ENCODE data around the gene LRMDA.

The LRMDA gene

DNA sequence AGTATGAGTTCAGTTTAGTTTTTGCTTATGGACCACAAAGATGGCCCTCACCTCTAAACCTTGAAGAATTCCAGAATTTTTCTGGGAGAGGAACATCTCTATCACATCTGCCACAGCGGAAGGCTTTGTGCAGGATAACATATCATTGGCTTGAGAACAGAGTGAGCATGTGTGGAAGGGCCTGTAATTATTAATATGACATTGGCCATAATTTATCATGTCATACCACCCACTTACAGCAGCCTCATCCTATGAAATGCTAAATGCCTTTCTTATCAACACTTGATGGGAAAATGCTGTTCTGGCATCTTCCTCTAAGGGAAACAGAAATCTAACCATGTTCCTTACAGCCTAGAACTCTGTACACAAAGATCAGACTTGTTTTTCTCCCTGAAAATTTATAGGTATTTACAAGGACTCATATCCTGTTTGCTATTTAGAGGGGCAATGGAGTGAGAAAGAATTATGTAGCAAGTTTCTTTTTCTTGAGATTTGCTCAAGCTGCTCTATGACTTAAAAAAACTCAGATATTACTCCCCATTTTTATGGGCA lies 817.3 kb downstream of the LRMDA start:
- no peak for DNase-seq

DNA sequence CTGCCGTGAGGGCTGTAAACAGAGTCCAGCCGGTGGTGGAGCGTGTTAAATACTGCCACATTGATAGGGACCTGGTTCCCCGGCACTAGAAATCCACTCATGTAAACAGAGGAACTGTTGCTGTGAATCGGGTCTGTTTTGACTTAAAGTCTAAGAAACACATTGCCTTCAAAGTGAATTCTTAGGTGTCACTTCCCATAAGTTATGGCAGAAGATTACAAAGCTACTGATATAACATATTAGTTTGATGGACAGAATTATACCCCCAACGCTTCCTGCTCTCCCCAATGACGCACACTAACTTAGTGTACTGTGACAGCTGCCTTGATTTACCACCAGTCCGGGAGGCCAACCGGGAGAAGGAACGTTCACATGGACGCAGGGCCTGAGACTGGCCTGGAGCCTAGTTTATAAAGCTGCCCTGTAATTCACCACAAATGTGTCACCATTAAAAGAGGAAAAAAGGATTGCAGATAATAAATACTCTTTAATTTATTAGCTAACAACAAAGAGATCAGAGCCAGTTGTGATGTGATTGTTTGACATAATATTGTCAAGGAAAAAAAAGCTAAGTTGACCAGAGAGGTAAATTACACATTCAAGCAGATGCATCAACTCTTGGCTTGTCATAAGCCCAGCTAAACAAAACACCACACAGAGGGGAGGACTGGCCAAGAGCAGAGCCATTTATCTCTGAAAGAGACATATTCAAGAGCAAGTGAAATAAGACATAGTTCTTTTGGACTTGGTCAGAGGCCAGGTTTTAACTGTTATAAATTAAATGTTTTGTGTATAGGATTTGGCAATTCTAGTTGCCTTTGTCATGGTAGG lies 820.6 kb downstream of the LRMDA start:
- peak; percentile 100 for DNase-seq

DNA sequence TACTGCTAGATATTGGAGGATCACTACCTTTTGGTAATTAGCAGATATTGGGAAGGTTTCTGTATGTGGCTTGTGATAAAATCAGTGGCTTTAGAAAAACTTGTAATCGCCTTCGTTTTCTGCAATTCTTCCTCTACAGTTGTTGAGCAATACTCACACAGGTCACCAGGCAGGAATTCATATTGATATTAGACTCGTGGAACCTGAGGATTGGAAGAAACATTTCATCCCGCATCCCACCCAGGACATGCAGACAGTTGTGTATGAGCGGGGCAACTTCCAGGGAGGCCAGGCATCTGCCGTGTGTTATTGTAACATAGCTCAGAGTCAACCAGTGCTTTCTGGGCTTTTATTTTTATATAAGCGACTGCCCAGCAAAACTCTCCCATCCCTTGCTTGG lies 821.3 kb downstream of the LRMDA start:
- DNase-seq, result no peak

DNA sequence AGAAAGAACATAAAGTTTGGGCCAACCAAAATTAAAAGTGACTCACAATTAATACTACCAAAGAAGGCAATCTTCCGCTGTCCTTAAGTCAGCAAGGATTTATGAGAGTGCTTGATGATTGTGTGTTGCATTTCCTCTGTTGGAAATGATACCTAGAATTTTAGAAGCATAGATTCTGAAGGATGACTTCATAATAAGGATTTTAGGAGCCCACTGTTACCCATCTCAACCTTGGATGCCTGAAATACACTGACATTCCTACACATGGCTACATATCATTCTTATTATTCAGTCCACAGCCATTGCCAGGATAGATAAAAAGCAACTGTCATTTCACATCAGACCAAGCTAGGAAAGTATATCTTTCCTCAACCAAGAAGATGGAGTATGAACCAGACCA lies 823.8 kb downstream of the LRMDA start:
- peak; percentile 55 for DNase-seq

DNA sequence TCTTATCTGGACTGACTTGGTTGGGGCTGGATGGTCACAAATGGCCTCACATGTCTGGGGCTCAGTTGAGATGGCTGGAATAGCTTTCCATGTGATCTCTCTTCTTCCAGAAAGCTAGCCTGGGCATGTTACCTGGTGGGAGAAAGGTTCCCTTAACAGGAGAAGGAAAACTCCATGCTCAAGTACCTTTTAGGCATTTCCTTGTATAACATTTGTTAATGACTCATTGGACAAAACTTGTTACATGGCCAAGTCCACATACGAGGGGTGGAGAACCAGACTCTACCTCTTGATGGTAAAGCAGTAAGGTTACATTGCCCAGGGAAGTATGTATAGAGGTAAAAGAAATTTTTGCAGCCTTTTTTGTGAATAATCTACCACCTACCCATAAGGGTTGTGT lies 826.4 kb downstream of the LRMDA start:
- DNase-seq, result no peak

DNA sequence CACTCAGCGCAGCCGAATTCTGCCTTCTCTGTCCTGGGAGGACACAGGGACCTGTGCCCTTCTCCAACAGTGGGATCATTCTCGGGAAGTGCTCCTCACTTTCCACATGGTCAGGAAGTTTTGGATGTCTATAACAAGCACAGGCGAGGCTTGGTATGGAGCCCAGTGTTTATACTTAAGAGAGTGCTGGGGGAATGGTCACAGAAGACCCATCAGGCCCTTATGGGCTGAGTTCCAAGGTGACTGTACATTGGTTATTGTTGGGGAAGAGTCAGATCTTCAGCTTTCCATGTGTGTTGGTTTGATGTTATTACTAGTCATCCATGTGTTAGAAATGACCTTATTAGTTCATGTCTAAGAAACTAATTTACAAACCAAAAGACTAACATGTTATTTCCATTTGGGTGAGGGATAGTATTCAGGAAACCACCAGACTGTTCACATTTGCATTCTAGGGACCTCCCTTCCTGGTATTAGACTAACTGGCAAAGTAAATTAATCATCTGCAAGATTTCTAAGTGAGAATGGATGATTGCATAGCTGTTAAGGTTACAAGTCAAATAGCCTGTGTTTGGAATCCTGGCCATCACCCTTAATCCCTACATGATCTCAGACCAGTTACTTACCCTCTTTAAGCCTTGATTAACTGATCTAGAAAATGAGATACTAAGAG lies 834.2 kb downstream of the LRMDA start:
- DNase-seq, result no peak

DNA sequence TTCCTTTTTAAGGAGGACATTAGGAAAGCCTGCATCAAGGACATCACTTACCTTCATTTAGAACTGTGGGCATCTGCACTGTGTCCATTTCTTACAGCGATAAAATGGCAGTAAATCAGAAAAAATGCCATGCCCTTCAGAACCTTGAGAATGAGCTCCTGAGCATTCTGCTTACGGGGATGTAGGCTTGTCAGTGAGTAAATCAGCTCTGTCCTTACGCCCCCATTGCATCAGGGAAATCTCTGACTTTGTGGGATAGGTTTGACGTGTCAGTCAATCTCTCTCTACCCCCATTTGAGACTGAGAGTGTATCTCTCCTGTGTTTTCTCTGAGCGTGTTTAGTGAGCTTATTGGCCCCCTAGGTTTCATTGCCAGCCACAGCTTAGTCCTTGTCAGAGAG lies 837.1 kb downstream of the LRMDA start:
- DNase-seq, result peak; percentile 45

DNA sequence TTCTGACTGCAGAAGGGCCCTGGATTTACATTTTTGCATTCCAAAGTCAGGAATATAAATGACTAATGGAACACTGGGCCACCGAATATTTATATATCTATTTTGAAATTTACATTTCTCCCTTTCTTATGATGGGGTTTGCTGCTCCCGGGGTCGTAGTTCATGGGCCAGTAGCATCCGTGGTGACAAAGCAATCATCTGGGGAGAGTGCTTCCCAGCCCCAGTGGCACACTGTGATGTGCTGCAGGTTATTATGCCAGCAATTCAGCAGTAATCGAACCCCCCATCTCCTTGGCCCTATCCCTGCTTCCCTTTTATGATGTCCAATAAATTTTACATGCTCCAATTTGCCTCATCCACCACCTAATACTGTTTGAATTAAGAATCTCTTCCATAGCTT lies 837.5 kb downstream of the LRMDA start:
- no peak for DNase-seq

DNA sequence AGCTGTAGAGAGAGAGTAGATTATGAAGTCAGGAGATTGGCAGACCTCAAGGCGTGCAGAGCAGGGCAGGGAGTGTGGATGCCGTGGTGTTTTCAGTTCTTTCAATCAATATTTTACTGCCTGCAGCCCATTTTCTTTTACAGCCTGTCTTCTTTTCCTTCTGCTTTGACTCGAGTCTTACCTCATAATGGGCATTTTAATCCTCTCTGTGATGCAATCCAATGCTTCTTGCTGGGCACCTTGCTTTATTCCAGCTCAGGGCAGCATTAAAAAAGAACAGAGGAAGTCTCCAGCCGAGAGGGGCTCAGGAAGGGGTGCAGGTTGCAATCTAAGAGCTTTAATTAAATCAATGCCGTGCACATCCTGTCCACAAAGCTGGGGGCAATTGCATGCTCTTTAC lies 839.0 kb downstream of the LRMDA start:
- no peak for DNase-seq

DNA sequence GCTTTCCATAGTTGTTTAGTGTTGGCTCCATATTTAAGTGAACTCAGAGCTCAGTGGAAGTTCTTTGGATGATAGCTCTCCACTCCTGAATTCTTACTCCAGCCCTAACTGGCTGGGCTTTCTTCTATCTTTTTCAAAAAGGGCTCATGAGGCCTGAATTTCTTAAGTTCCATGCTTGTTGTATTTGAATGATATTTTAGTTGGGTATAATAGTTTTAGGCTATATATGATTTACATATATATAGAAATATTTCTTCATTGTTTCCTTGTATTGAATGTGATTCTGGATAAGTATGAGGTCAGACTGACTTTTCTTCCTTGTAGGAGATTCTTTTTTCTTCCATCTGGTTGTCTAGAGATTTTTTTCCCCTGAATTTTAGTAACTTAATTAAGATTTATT lies 843.5 kb downstream of the LRMDA start:
- DNase-seq, result no peak

DNA sequence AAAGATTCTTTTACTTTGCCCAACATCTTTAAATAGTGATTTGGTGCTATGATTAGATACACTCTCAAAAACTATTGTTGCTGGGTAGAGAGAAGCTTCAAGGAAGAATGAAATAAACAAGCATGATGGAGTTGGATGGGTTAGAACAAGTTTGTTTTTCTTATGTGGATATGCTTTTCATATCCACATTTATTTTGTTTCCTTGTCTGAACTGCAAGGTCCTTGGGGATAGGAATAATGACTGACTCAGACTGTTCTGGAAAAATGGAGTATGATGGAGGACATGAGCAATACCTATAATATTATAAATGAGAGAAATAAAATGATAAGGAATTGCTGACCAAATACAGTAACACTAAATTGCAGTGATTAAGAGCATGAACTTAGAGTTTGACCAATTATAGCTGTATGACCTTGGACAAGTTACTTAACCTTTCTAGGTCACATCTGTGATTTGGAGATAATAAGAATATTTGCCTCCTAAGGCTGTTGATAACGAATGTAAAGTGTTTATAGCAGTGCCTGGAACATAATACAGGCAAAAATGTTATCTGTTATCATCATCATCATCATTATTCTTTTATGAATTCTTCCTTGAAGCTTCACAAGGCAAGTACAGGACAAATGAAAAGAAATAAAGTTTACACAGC lies 847.5 kb downstream of the LRMDA start:
- no peak for DNase-seq

DNA sequence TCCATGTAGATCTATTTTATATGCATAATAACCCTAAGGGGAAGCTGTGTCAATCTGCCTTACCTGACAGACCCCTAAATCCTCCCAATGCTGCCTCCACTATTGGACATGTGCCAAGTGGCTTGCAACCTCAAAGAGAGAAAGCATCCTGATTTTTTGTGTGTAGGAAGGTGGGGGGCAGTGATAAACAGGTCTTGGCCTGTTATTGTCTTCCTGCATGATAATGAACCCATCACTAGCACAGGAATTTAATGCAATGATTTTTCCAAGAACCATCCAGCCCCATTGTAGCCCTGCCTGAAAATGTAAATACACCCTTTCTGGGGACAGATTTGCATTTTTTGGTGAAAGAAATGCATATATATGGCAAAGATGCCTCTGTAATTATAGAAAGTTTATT lies 850.2 kb downstream of the LRMDA start:
- DNase-seq, result no peak

DNA sequence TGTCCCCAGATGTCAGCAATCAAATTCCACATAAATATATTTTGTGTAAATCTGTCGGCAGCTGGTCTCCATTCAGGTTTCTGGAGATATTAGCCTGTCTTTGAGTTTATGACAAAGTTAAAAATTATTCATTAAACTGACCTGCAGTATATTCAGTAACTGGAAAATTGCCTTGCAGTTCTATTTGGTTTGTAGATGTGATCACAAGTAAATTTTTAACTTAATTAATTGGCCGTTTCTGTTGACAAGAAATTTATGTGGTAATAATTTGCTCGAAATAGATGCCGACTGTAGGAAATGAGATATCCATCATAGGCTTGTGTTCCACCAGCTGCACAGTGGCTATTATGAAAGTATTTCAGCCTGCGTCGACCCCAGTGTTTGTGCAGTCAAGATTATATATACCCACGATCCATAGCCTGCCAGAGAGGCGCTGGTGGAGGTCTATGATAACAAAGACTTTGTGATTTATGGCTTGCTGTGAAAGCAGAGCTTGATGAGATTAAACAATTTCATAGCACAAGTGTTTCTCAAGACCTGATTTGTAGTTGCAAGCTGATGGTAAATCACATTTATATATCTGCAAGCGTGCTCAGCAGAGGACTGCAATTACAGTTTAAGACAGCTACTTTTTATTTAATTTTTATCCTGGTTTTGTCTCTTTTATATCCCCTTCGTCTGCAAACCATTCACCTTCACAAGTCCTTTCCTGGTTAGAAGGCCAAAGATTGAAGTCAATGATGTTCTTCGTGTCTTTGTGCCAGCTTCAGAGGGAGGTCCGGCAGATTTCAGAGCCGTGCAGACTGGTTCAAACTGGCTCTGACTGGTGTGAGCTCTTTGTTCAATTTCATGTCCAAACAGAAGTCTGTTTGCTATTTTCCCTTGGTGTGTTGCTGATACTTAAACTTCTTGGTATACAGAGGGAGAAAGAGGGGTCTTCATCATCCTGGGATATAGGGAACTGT lies 850.9 kb downstream of the LRMDA start:
- peak; percentile 98 for DNase-seq

DNA sequence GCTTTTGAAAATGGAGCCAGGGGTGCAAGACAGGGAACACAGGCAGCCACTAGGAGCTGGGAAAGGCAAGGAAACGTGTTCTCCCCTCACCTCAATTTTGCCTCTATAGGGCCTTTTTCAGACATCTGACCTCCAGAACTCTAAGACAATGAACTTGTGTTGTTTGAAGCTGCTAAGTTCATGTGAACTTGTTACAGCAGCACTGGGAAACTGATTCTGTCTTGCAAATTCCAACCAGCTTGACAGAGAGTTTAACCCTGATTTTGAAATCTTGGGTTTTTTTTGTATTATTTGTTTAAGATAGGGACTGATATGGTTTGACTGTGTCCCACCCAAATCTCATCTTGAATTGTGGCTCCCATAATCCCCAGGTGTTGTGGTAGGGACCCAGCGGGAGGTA lies 852.9 kb downstream of the LRMDA start:
- no peak for DNase-seq

DNA sequence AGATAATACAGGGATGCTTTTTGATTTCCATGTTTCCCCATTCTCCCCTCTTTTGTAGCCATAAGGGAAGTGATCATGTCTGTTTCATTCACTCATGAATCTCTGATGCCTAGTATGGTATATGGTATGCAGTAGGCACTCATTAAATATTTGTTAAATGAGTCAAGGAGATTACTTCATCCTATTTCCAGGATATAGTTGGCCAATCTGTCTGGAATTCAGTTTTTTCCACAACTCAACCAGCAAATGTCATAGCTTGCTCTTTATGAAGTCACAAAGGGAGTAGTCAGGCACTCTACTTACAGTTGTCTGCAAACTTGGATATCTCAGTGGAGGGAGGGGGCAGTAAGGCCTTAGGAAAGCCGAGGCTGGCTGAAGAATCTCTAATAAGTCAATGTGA lies 853.6 kb downstream of the LRMDA start:
- peak; percentile 89 for DNase-seq

DNA sequence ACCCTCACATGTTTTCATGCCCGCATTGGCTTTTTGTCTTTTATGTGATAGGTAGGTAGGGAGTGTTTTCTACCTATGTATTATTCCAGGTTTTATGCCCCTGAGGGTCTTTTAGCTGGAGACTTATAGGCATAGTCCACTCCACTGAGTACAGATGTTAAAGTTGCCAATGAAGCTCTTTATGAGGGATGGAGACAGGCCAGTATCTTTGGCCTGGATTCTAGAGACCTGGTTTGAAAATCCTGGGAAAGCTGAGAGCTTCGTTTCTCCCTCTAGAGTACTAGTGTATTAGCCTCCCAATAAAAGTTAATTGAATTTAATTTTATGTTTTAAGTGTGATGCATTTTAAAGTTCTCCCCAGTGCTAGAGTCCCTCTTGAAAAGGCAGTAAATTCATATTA lies 854.1 kb downstream of the LRMDA start:
- DNase-seq, result no peak

DNA sequence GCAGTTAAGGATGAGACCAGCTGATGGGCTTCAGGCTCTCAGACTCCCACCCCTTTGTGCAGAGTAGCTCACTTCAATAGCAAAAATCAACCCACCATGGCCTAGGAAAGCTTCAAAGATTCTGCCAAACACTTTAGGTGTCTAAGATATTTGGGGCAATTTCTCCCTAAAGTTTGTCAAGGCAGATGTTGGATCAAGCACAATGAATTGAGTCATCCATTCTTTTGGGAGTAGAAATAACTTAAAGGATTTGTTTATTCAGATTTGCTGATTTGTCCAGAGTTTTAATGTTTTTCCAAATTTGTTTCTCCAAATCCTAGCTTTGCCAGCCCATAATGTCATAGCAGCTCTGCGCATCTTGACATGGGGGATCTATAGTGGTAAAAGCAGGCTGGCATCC lies 855.1 kb downstream of the LRMDA start:
- DNase-seq, result peak; percentile 23

DNA sequence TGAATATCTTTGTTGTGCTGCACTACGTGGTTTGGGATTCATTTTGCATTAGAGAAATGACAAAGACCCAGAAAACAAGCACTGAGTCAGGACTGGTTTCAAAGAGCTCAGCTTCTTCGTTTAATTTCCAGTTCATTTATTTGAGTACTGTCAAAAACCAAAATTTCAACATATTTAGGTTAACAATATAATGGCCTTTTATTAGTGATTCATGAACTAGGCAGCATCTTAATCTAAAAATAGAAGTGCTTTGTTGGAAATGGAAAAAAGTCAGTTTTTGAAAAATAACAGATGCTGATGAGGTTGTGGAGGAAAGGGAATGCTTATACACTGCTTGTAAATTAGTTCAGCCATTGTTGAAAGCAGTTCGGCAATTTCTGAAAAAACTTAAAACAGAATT lies 856.4 kb downstream of the LRMDA start:
- DNase-seq, result peak; percentile 74

DNA sequence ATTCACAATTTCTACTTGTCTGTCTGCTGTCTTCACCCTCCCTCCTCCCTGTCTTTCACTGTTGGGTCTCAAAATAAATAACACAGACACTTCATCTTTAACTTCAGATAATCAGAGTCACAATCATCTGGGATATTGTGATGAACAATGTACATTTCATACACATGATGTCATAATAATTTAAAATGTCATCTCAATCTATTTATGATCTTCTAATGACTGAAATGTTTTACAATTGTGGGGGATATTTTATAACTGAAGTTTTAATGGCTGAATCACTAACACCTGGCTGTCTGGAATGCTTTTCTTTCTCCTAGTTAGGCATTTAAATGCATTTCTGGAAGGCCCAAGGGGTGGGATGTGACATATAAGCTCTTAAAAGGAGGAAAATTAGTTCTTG lies 859.8 kb downstream of the LRMDA start:
- DNase-seq, result peak; percentile 75

DNA sequence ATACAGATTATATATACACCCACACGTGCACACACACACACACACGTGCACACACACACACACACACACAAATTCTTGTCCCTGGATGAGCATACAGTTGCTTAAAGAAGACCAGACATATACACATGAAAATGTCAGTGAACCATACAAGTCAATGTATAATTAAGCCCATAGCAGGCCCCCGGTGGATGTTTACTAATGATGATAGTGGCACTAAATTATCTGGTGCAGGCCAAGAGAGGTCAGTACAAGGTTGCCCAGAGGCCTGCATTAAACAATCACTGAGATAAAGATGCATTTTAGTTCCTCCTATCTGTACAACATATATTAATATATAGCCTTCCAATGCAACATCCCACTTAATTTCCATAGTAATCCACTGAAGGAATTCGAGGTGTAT lies 860.5 kb downstream of the LRMDA start:
- no peak for DNase-seq

DNA sequence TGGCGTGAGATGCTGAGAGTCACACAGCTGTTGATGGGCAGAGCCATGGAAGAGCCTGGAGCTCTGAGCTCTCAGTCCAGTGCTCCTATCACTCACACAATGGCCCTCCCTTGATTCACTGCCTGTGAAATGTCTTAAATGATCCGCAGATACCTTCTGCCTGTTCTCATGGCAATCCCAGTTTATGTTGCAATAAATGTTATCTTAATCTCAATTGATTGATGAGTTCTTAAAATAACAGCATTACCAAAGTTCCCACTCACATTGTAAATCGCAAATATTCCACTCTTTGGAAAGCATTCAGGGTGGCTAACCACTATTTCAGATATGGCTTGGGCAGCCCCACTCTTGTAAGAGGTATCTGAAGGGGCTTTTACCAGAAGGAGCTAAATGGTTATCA lies 865.5 kb downstream of the LRMDA start:
- DNase-seq, result peak; percentile 9

DNA sequence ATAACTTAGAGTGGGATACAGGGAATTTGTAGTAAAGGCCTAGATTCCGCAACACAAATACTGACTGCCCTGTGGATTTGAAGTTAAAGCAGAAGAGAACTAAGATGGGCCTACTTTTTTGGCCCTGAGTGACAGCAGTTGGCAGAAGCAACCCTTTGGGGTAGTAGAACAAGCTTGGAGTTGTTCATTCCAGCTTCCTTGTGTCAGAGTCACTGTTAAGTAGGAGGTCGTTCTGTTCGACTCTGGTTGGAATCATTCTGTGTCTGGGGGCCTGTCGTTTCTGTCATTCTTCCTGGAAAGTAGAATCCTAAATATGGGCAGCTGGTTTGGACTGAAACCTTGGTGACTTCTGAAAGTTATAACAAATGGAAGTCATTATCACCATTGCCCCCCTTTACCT lies 865.9 kb downstream of the LRMDA start:
- DNase-seq, result no peak

Measured in fibroblast of skin of abdomen (primary cell).